ENCODE measurements around the gene POU2F3.

Gene POU2F3

GRCh38 chr11:120239713-120240640 is at the start of gene POU2F3:
TSS of gene POU2F3 (plus strand) at chr11:120240140. CDS start at chr11:120240344, 204 bp downstream.
- no peak for DNase-seq

GRCh38 chr11:120191058-120191457 is 48.9 kb upstream of the POU2F3 start:
- DNase-seq: no peak

GRCh38 chr11:120192831-120193625 is 46.9 kb upstream of the POU2F3 start:
- DNase-seq: no peak

DNA sequence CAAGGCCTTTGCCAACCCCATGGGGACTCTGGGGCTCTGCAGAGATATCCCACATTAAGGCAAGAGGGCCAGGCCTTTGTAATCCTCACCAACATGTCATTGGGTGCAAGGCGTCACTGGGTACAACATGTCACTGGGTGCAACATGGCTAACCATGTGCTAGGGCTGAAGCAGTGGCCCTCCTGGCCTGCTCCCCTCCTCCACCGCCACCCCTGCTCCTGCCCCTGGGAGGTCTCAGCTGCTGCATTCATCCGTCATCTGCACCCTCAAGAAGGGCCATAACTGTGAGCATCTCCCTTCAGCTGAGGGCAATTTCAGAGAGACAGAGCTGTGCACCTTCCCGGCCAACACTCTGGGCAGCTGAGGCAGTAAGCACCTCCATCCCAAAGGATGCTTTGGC is 45.8 kb upstream of the POU2F3 start:
- DNase-seq: no peak

DNA sequence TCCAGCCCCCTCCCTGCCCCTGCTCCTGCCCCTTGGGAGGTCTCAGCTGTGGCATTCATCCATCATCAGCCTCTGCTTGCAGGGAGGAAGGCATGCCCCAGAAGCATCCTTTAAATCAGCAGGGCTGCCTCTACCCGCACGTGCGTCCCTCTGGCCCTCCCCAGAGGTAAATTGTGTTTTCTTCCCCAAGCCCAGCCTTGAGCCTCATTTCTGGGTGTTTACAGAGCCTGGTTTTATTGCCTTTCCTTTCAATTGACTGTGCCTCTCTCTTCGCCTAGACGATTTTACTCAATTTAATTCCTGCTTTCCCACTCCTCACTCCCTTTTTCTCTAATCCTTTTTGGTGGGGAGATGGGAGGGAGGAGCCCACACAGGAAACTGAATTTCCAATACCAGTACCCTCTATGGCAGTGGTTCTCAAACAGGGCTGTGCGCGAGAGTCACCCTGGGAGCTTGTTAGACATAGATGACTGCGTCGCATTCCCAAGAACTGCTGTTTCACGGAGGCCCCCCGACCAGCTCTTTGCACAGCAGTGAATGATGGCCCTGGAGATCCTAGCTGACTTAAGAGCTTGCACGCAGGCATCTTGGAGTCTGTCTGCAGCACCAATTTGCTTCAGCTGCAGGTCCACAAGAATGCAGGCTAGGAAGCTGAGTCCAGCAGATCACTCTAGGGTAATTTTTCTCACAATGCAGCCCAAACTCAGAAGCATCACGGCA is 44.2 kb upstream of the POU2F3 start:
- no peak for DNase-seq

- DNase-seq: no peak
These were observed 43.1 kb upstream of the POU2F3 start for GRCh38 chr11:120196826-120197225.

DNA sequence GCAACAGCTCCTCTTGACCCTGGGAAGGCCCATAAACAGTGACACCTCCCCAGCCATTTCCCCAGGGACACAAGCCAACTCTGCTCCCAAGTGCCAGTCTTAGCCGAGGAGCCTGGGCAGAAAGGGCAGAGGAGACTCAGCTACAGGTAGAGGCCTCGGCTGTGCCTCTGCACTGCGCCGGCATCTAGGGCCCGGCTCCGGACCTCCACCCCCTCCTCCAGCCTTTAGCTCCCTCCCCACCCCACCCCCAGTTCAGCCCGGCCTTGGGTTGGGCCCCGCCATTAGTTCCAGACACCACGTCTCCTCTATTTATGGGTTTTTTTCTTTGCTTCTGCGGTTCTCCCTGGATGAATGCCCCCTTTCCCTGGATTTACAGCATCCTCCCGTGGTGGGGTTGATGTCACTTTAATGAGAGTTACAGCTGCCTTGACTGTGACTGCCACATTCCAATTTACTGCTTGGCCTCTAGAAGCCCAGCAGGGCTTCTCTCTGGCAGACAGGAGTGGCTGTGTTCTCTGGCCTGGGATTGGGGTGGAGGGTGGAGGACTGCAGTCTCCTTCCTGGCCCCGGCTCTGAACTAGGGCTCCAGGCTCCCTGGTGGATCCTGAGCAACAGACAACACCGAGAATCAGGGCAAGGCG is 42.6 kb upstream of the POU2F3 start:
- no peak for DNase-seq

GRCh38 chr11:120197977-120198376 is 42.0 kb upstream of the POU2F3 start:
- no peak for DNase-seq

DNA sequence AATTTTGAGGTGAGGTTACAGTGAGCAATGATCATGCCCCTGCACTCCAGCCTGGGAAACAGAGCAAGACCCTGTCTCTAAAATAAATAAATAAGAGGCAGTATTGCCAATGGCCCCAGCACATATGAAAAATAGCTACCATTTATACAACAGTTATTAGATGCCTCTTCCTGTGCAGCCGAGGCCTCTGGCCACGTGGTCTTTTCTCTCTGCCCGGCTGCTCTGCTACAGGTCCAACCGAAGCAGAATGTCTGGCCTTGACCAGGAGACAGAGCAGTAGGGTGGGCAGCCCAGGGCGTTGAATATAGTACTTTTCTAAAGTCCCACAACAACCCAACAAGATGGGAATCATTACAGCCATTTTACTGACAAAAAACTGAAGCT is 41.5 kb upstream of the POU2F3 start:
- DNase-seq: no peak

- no peak for DNase-seq
These were observed 41.0 kb upstream of the POU2F3 start for GRCh38 chr11:120198787-120199469.

- DNase-seq: no peak
These were observed 40.3 kb upstream of the POU2F3 start for GRCh38 chr11:120199613-120200012.

DNA sequence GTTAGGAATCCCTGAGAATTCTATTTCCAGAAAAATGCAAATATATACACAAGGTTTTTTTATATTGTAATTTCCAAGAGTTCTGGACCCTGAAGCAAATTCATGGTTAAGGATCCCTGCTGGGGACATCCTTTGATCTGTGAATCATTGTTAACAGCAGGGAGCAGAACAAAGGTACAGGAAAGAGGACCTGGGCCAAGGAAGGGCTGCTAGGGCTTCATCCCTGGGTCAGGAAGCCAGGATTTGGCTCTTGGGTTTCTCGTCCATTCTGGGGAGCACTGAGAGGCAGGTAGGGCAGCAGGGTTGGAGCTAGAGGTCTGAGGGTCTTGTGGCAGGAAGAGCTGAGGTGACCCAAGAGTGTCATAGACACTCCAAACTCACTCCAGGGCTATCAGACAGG is 39.3 kb upstream of the POU2F3 start:
- DNase-seq: no peak

DNA sequence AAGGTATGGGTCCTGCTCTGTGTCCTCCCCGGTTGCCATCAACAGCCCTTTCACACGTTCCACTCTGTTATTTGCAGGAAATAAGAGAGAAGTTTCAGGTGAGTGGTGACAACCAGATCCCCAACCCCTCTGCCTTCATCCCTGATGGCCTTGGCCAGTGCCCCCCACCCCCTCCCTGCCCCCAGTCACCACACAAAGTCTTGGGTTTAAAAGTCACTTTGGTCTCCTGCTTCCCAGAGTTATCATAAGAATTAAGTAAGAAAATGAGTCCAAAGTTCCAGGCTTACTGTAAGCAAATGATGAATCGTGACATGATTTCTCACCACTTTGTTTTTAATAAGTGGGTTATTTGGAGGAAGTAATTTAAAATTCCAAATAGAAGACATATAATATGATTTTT is 38.3 kb upstream of the POU2F3 start:
- no peak for DNase-seq

GRCh38 chr11:120203626-120204025 is 36.3 kb upstream of the POU2F3 start:
- no peak for DNase-seq

DNA sequence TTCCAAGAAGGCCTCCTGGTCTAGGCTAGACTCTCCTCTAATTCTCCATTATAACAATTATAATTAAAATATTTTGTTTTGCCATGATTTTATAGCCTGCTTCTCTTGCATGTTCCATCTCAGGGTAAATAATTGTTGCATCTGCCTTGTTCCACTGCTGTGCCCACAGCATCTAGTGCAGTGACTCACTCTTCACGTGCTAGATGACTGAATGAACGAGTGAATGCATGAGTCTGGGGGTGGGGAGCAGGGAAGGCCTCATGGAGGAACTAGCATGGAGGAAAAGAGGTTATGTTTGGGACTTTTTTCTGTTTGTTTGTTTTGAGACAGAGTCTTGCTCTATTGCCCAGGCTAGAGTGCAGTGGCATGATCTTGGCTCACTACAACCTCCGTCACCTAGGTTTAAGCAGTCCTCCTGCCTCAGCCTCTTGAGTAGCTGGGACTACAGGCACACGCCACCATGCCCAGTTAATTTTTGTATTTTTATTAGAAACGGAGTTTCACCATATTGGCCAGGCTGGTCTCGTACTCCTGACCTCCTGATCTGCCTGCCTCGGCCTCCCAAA is 34.3 kb upstream of the POU2F3 start:
- DNase-seq: no peak

DNA sequence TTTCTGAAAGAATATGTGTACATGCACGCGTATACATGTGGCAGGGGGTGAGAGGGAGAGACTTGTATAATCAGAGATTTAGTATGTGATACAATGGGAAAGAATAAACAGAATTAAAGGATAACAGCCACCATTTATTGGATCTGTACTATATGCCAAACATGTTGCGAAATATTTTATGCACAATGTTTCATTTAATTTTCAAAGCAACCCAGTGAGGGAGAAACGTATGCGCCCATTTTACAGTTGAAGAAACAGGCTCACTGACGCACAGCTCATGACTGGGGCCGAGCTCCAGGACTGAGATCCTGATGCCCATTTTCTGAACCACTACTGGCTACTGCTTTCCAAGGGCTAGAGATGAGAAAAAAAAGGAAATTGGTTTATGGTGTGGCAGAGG is 32.4 kb upstream of the POU2F3 start:
- DNase-seq: no peak

DNA sequence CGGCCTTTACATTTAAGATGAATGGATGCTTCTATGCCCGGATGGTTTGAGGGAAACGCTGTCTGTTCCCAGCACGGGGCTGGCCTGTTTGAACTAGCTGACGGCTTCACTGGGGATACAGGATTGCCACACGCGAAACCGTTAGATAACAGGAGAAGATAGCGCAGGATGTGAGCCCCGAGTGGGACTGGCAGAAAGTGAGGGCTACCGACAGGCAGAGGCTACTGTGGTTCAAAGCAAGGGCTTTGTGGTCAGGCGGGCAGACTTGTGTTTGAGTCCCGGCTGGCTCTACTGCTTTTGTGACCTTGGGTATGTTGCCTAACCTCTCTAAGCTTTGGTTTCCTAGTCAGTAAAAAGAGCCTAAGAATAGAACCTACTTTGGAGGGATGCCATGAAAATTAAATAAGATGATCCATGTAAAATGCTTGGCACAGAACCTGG is 31.9 kb upstream of the POU2F3 start:
- DNase-seq: no peak

DNA sequence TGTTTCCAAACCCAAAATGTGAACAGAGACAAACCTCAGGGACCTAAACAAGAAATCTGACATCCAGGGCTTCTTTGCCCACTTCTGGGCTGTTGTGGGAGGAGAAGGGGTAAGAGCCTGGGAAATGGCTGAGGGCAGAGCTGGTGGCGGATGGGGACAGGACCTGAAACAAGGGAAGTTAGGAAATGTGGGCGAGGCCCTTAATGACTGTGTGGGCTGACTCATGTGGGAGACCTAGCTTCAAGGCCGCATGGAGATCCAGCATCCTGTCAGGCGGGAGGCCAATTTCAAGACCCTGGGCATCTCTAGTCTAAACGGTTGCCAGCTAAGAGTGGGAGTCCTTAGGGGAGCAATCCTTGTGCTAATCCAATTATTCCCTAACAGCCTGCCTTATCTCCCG is 31.2 kb upstream of the POU2F3 start:
- no peak for DNase-seq

GRCh38 chr11:120209746-120210625 is 30.0 kb upstream of the POU2F3 start:
- DNase-seq: no peak

- DNase-seq: peak; percentile 46 to 53
These were observed 29.1 kb upstream of the POU2F3 start, which contains the start of gene OAF for GRCh38 chr11:120210626-120211521. TSS of gene OAF (plus strand) at chr11:120211032. CDS start at chr11:120211280, 248 bp downstream.
